Right forelimb (tissue), 1 donor: ENCODE measurements around the gene ARID1B.

ENCODE experiments used
- DNase-seq: peaks from one replicate; pipeline ENCODE4 v3.0.0-alpha.2; 2018

Gene ARID1B

DNA sequence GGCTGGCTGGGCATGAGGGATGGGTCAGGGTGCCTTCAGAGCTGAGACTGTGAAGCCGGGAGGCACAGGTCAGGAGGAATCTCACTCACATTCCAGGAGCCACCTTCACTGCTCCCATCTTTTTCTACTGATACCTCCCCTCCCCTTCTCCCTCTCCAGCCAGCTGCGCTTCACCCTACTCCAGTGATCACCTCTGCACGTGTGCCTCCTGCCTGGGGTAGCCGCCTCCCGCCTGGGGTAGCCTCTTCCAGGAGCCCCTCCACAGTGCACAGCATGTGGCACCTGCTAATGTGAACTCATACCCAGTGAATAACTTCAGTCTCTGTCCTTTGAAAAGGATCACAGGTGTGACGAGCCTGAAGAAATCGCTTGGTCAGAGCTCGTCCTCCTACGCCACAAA lies 313.6 kb downstream of the ARID1B start:
- no peak for DNase-seq

DNA sequence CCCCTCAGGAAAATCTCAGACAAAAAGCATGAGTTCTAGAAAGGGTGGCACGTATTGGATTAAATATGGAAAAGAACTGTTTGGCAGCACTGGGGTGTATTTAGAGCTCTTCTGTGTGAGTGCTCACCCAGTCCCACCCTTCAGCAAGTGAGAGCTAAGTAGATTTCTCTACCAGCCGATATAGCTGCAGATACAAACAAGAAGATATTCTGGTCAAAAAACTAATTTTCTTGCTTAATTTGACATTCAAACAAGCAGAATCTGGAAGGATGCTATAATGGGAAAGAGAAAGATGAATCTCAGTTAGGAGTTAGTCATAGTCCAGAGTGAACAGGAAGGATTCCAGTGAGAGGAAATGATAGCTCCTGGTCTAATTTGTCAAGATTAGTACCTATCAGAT lies 314.1 kb downstream of the ARID1B start:
- DNase-seq = no peak

DNA sequence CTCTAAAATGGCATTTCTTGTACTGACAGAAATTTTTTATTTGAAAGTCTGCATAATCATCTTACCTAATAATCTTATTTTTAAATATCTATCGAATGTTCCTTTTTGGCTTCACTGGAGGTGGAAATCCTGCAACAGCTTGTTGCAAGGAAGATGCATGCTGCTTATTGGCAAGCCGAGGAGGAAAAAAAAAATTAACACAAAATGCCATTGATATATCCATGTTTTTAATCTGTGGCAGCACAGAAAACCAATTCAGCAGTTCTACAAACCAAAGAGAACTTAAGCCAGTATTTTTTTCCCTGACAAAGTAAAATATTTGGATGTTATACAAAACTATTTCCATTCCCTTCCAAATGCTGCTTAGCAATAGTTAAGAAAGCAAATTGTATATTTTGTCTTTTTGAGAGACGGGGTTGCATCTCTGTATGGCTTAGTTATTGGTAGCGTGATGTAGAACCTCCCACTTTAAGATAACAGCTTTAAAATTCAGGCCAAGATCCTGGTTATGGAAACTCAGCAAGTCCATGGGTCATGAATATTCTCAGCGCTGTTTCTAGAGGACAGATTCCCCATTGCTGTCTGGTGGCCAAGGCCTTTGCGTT lies 314.8 kb downstream of the ARID1B start:
- no peak for DNase-seq

DNA sequence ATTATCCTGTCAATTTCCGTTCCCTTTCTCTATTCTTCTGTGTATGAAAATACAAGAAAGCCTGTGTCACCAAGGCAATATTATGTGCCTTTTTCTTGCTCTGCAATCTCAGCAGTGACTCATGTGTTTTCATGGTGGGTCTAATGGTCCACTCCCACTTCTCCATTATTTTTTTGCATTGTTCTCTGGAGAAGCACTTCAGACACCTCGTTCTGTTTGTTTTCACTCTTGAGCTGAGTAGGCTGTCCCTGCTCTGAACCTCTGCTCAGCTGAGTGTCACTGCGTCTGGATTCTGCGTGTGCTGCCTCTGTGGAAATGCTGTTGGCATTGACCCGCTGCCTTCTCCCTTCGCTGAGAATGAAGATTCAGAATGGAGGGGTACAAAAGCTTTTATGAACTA lies 315.6 kb downstream of the ARID1B start:
- no peak for DNase-seq

DNA sequence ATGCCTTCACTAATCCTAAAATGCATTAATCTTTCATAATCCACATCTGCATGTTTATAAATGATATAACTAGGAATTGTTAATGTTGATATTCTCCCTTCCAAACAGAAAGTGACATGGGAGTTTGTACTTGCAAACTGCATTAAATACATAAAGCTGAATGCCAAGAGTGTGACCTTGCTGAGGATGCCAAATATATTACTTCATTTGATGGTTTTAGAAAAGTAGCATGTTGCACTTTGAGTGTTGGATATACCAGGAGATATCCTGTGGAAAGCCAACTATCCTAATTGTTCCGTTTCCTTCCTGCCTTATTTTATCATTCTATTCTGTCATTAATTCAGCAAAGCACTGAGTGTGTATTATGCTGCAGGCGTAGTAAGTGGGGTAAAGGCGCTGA lies 316.4 kb downstream of the ARID1B start:
- no peak for DNase-seq

DNA sequence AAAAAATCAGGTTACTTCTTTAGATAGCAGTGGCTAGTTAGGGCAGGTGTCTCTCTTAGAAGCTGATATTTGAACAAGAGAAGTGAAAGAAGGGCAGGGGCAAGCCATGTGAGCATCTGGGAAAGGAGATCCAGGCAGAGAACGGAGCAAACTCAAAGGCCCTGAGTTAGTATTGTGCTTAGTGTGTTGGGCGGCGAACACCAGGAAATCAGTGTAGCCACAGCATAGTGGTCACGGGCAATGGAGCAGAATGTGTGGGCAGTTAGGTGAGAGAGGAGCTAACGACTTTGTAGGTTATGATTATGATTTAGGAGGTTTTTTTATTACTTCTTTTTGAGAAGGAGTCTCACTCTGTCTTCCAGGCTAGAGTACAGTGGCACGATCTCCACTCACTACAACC lies 316.9 kb downstream of the ARID1B start:
- no peak for DNase-seq

DNA sequence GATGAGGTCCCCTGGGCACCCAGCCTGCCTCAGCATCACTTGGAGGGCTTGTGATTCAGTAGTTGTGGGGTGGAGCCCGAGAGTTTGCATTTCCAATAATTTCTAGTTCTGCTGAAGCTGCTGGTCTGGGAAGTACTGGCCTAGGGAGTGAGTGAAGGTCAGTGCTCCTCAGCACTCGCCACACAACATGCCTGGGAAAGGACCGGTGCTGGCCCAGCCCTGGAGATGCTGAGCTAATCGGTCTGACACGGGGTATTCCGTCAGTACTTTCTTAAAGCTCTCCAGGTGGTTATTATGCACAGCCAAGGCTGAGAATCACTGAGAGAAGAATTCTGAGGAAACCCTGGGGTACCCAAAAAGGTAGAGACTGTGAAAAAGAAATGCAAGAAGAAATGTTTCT lies 317.9 kb downstream of the ARID1B start:
- no peak for DNase-seq

DNA sequence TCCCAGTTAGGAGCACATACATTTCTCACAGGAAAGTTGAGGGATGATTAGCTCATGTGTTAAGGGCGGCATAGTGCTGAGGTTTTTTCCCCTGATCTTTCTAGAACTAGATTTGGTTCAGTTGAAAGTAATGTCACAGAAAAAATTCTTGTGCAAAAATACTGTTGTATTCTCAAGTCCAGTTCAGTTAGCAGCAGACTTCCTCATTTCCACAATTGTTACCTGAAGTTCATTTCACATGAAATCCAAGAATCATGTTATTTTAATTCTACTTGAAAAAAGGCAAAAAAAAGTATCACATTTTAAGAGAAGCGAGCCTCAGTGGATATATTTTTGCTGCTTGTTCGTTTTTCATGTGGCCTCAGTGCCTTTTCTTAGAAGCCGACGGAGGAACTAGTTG lies 318.4 kb downstream of the ARID1B start:
- no peak for DNase-seq

DNA sequence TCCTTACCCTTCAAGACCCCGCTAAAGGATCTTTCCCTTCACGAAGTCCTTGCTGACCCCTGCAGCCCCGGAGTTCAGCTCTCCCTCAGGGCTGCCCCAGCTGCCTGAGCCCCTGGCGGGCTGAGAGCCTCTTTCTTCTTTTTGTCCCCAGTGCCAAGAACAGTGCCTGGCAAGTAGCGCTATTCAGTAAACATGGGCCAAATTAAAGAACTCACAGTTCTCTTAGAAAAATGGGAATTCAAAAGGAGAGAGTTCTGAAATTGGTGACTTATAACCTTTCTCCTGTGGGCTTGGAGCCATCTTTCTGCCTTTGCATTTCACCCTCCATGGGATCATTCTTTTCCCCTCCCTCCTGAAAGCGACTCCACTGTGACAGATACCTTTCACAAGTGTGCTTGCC lies 318.9 kb downstream of the ARID1B start:
- DNase-seq = no peak

DNA sequence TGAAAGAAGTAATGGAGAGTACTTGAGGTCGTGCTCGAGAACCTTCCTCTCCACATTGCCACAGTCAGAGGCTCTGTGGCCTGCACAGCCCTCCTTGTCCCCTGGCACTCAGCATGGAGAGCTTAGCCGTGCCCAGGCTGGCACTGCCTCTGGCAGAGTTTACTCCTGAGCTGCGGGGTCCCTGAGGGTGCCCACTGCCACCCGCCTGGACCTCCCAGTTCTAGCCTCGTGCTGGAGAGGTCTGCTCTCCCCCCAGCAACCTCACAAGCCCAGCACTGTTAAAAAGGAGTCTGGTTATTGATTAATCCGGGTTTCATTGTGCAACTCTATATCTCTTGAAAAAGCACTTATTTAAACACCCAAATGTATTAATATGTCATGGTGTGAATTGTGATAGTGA lies 319.3 kb downstream of the ARID1B start:
- DNase-seq = no peak

DNA sequence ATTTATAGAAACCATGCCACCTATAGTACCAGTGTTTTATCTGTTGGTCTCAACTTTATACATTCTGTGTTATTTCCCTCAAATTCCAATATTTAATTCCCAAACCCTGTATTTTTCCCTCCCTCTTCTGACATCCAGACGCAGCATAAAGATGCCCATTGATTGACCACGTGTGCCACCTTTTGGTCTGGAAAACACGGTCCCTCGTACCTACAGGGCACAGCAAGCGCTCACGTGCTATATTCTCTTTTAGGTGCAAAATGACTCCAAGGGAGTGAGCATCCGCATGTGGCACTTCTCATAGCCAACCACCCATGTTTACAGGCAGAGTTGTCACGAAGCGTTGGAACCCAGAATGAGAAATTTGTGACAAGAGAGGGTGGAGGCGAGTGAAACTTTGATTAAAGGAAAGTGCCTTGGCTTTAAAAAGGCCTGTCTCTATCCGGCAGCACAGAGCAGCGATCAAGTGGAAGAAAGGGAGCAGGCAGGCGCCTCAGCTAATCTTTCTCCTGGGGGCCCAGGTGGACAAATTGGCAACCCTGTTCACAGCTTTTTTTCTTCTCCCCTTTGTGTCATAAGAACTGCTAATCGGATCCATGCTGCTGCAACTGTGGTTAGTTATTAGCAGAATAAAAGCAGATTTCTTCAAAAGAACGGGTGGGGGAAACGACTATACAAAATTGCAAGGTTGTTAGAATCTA lies 320.2 kb downstream of the ARID1B start:
- no peak for DNase-seq

DNA sequence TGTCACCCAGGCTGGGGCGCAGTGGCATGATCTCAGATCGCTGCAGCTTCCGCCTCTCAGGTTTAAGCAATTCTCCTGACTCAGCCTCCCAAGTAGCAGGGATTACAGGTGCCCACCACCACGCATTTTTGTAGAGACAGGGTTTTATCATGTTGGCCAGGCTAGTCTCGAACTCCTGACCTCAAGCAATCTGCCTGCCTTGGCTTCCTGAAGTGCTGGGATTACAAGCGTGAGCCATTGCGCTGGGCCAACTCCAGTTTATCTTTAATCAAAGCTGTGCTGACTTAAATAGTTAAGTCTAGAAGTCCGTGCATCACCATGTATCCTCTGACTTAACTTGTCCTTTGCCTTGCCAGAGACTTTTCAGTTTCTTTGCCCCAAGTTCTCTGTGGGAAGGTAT lies 321.8 kb downstream of the ARID1B start:
- DNase-seq = no peak

DNA sequence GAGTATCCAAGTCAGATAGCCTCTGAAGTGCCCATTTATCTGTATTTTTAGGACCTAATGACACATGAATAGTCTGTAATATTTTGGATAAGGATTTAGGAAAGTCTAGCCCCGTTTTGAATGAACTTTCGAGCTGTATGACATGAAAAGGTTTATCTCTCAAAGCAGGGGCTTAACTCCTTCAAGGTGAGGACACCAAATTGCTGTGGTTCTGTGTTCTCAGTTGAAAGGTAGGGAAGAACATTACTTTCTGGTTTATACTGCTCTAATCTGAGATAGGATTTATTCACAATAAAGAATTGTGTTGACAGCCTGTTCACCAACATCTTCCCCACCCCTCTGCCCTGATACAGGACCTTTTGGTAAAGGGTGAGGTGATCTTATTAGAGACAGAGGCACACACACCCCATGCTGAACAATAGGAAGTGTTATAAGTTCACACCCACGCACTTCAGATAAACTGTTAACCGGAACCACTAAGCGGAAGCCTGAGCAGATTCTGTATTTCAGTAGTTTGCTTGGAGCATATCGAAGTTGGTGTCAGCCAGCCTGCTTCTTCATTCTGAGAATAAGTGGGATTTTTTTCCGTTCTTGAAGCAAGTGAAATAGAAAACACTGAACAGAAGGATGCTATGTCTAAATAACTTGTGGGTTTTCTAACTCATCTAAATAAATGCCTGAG lies 322.9 kb downstream of the ARID1B start:
- no peak for DNase-seq

DNA sequence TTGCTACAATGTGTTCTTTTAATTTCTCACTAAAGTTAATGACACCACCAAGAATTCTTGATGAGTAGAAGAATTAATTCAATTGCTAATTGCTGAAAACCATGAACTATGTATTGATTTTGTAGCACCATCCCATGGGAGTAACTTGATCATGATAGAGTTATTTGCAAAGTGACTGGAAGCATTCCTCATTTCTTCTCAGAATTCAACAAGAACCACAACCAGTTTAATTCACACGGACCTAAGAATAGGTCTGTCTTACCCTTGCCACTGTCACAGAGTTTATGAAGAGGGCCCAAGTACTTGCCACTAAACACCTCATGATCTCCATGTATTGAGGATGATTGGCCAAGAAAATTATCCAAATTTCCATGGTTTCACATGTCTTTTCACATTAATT lies 324.0 kb downstream of the ARID1B start:
- no peak for DNase-seq

DNA sequence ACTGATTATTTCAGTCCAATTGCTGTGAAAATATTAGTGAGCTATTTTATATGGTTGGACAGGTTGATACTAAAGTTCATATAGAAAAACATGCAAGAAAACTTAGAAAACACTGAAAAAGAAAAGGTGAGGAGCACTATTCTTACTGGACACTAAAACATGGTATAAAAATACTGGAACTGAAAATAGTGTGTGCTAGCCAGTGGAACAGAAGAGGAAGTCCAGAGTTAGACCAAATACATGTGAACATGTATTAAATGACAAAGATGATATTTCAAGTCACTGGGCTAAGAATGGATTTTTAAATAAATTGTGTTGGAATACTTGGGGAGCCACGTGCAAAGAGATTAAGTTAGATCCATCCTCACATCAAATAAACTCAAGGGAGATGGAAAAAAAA lies 327.6 kb downstream of the ARID1B start:
- no peak for DNase-seq

DNA sequence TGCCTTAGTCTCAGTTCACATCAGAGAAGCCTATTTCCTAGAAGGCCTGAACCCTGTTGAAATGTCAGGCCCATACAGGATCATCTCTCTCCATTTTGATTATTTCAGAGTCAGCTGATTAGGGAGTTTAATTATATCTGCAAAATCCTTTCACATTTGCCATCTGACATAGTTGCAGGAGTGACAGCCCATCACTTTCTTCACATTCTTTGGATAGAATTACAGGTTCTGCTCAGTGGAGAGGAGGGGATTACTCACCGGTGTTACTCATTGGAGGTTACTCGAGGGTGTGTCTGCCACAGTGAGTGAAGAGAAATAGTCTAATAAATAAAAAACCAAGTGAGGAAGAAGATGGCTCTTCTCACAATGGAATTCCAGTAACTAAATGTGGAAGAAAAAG lies 329.3 kb downstream of the ARID1B start:
- DNase-seq = no peak

DNA sequence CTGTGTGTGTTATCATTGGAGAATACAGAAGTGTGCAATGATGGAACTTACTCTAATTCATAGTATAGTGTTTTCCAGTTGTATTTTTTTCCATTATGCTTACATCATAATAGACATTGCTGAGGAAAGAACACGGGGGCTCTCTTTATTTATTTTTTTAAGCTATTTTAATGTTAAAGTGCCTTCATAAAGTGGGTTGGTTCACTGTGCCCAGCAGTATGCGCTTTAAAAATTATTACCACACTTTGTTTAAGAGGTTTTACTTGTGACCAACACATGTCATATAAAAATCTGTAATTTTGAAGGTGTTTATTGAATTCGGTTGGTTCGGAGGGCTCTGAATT lies 330.4 kb downstream of the ARID1B start:
- no peak for DNase-seq

DNA sequence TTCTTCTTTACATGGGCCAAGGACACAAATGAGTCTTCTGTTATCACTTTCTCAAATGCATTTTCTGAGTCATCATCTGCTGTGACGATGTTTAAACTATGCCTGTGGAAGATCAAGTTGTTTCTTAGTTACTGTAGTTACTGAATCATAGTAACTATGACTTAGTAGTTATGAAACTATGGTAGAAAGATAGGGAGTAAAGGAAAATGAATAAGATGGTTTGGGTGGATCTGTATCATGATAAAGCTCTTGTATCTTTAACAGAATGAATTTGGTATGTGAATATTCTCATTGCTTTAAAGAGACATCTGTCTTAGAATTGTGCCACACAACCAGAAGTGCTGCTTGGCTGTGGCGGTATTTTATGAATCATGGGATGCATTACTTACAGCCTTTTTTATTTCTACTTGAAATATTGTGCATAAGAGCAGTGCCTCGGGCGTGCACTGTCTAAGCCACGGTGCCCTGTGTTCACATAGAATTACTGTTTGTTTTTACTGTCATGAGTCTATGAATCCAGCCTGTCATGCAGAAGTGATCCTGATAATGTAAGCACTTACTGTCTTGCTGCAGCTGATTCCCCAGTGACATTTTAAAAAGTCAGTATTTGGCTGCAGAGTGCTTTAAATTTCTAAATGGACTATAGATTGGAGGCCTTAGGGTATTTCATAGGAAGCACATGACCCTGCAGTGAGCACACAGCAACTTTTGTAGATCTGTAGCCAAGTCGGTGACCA lies 330.9 kb downstream of the ARID1B start:
- no peak for DNase-seq

DNA sequence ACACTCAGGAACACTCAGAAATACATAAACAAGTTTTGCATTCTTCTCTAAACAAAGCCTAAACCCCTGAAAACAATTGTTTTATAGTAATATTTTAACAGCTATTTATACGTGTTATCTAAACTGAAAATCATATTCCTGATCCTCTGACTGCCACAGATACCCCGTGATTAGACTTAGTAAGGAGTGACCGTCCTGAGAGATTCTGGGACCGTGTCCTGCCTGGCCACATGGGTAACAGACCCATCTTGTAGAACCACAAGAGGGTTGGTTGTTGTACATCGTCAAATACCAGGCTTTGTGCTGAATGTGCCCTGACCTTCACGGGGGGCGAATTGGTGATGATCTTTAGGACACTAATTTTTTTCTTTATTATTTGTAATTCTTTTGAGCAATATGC lies 331.7 kb downstream of the ARID1B start:
- DNase-seq = no peak

DNA sequence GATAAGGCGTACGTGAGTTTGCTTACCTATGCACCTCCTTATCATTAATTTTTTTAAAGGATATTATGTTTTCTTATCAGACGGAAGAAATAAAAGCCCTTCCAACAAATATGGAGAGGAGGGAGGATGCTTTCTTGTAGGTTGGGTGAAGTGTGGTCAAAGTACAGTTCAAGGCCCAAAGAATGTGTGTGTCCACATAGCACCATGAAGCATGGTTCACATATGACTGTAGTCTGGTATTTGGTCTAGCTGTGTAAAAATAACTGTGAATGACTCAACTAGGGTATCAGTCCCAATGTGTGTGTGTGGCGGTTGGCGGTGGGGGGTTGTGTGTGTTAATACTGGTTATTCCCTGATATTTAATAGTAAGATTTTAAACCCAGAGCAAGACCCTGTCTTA lies 333.4 kb downstream of the ARID1B start:
- no peak for DNase-seq

DNA sequence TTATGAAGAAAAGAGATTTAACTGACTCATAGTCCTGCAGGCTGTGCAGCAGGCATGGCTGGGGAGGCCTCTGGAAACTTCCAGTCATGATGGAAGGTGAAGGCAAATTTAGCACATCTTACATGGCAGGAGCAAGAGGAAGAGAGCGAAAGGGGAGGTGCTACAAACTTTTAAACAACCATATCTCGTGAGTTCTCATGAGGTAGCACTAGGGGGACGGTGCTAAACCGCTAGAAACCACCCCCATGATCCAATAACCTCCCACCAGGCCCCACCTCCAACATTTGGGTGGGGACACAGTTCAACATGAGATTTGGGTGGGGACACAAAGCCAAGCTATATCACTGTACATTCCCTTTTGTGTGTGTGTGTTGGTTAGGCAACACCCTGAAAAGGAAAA lies 336.2 kb downstream of the ARID1B start:
- DNase-seq = no peak

DNA sequence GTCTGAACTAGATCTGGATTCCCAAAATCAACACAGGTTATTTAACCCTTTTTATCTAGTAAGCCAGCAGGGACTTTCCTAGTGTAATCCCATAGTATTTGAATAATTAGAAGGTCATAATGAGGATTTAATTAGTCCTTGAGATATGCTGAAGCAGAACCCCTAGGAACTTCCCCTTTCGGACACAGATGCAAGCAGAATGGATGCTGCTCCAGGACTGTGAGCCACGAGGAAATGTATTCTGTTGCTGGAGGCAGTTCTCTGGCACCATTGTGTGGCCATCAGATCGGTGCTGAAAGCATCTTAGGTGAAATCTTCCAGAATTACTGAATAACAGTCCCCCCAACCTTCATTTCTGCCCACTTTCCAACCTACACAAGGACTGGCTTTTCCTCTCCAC lies 339.2 kb downstream of the ARID1B start:
- no peak for DNase-seq

DNA sequence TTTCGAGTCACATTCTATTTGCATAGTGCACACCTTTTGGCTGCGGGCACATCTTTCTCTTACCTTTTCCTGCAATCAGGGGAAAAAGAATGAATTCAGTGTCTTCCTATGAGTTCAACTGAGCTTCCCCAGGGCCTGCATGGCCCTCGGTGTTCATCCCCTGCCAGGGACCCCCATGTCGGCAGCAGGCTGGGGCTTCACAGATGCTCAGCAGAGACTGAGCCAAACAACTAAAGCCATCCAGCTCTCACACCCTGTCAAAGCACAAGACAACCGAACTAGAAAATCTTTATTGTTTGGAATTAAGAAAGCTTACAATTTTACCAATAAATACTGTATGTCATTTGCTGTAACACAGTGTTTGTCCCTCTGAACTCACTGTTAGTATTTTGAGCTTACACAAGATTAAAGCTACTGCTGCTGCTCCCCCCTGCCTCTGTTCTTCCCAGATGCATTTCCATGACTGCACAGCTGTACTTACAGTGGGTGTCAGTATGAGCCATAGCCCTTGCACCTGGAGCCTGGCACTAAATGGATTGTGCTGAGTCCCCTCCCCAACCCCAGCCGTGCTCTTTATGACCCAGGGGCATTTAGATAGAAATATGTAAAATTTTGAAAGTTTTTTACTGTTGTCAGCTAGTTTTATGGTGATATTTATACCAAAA lies 340.4 kb downstream of the ARID1B start:
- DNase-seq = no peak
